Fibroblast of pulmonary artery (primary cell): ENCODE data around the gene MYLK.

Source experiments
- DNase-seq: peaks from one replicate; pipeline ENCODE4 v3.0.0-alpha.2; 2010; ENCODE audit warnings: low read depth
- H3K4me3 ChIP-seq: replicated peaks from 2 replicates; pipeline ENCODE4 v1.5.1; 2011; ENCODE audit warnings: low read depth, mild to moderate bottlenecking, control low read depth, low read length, moderate library complexity
- TF ChIP-seq, protein P1 (sequence below): IDR thresholded peaks from 2 replicates; pipeline ENCODE4 v1.5.1; 2011; ENCODE audit warnings: mild to moderate bottlenecking, control low read depth, low read length, inconsistent platforms; ENCODE audit errors: missing control alignments

The MYLK gene

DNA sequence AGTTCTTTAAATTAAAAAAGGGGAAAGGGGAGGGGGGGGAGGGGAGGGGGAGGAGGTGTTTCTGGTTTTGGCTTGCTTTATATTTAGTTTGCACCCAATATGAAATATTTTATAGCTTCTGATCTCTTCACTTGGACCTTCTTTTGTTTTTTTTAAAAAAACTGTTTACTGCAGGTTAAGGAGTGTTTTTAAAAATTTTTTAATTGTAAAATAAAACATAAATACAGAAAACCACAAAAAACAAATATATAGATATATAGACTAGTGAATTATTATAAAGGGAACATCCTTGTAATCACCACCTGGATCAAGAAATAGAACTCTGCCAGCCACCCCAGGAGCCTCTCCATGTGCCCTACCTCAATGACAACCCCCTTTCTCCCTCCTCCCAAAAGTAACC, 861 bp upstream of the MYLK start:
- no peak overlapping the region for H3K4me3 ChIP-seq
- no peak for DNase-seq
- TF ChIP-seq, protein P1, sequence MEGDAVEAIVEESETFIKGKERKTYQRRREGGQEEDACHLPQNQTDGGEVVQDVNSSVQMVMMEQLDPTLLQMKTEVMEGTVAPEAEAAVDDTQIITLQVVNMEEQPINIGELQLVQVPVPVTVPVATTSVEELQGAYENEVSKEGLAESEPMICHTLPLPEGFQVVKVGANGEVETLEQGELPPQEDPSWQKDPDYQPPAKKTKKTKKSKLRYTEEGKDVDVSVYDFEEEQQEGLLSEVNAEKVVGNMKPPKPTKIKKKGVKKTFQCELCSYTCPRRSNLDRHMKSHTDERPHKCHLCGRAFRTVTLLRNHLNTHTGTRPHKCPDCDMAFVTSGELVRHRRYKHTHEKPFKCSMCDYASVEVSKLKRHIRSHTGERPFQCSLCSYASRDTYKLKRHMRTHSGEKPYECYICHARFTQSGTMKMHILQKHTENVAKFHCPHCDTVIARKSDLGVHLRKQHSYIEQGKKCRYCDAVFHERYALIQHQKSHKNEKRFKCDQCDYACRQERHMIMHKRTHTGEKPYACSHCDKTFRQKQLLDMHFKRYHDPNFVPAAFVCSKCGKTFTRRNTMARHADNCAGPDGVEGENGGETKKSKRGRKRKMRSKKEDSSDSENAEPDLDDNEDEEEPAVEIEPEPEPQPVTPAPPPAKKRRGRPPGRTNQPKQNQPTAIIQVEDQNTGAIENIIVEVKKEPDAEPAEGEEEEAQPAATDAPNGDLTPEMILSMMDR = no peak

DNA sequence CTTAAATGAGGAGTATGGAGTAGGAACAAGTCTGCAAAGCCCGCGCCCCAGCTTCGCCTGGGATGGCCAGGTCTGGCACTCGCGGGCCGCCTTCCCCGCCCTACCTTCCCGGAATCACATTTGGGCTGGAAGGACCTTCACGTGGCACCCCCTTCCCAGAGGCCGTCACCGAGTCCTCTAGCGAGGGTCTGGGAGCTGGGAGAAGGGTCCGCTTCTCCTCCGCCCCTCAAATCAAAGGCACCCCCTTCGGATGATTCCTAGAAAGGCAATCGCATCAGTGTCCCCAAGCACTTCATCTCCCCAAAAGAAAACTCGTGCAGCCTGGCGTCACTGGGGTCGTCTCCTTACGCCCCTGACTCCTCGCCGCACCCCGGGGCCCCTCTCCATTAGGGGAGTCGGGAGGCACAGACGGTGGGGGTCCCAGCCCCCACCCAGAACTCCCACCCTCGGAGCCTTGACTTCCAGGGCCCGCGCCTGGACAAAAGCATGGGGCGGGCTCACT, 380 bp downstream of the MYLK start:
- DNase-seq = no peak
- H3K4me3 ChIP-seq = peak overlapping the region; percentile 56
- TF ChIP-seq, protein P1 = no peak

DNA sequence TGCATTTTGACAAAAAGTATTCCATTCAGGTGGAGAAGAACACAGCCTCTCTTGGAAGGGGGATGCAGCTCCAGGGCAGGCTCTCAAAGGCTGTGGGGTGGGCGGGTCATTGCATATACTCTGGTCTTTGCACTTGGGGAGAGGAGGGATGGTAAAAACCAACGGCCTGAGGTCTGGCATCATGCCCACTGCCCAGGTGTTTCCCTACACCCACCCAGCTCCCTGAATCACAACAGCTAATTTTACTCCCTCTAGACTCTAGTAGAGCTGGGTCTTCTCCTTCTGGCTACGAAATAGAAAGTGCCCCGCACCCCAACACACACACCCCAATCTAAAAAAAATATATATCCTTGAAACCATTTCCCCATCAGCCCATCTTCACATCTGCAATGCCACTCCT, 1.0 kb downstream of the MYLK start:
- H3K4me3 ChIP-seq = peak overlapping the region; percentile 56
- no peak for DNase-seq
- TF ChIP-seq, protein P1 = no peak

DNA sequence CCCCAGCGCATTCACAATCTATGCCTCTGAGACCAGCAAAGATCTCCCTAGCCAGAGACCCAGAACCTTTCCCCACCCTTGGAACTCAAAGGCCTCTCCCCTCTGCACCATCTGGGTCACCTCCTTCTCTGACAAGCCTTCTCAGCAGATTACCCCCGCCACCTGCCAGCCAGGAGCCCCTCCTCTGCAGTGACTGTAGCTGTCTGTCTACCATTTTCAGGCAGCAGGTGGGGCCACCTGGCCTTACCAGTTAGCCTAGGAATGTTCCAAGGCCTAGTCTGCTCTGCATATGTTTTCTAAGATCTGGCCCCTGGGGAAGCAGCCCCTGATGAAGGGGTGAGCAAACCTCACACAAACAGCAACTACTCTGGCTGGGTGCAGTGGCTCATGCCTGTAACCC, 2.4 kb downstream of the MYLK start:
- no peak overlapping the region for H3K4me3 ChIP-seq

DNA sequence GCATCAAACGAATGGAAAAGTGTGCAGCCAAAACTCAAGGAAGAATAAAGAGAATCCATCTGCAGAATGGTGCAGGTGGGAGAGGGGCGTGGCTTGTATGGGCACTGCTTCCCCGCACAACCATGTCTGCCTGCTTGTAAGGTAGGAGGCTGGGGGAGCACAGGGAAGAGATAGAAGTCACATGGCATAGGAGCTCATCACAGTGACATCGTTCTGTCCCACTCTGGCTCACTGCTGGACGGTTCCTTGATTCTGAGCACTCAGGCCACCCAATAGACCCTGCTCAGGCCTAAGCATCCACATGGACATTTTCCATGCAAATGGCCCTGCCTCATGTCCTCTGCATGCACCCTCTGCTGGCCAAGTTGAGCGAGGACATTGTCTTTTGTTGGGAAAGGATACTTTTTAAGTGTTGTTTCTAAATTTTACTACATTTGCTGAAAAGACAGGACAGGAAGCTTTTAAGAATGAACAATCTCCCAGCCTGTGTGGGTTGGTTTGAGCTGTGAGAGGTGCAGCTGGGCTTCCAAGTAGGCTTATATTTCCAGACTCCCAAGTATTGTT, 3.1 kb downstream of the MYLK start:
- H3K4me3 ChIP-seq = no peak overlapping the region
- DNase-seq = peak; percentile 64
- TF ChIP-seq, protein P1 = peak; percentile 76

More for the DNA sequence above, 2.4 kb downstream of the MYLK start:
- no peak for DNase-seq
- TF ChIP-seq, protein P1 = no peak

DNA sequence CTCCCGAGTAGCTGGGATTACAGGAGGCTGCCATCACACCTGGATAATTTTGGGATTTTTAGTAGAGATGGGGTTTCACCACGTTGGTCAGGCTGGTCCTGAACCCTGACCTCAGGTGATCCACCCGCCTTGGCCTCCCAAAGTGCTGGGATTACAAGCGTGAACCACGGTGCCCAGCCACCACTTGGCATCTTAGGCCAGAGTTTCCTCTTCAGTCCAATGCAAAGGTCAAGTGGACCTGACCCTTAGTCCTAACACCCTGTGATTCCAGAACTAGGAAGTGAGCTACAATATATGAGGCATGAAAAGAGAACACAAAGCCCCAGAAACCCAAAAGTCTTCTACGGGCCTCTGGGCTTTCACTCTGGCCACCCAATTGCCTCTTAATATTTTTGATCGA, 5.3 kb downstream of the MYLK start:
- H3K4me3 ChIP-seq = no peak overlapping the region
- no peak for DNase-seq
- TF ChIP-seq, protein P1 = no peak

DNA sequence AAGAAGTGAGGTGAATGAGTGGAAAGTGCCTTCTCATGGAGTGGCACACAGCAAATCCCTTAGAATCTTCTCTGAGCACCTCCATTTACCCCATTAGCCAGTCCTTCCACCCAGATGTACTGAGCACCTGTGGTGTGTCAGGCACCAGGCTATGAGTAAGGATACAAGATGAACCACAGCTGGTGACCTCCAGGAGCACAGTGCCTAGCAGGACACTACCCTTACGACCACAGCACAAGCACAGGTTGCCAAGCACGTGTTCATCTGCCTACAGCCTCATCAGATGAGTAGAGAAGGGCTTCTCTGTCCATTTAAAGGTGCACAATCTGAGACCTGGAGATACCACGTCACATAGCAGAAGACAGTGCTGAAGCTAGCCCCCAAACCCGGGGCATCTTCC, 6.2 kb downstream of the MYLK start:
- TF ChIP-seq, protein P1 = no peak
- DNase-seq = no peak
- H3K4me3 ChIP-seq = no peak overlapping the region
